ENCODE results near the gene SEC11A.

The SEC11A gene

DNA sequence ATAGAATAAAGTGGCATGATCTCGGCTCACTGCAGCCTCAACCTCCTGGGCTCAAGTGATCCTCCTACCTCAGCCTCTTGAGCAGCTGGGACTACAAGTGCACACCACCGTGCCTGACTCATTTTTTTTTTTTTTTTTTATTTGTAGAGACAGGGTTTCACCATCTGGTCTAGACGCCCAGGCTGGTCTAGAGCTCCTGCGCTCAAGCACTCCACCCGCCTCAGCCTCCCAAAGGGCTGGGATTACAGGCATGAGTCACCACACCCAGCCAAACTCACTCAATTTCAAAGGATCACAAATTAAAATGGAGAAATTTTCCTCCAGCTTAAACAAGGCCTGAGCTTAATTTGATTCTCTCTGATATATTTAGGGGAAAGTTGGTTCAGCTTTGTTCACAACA is 30.6 kb downstream of the SEC11A start:
- in situ Hi-C loops (cut with HindIII; ENCODE audit: low sequenced_read_pairs), result no loop called here

DNA sequence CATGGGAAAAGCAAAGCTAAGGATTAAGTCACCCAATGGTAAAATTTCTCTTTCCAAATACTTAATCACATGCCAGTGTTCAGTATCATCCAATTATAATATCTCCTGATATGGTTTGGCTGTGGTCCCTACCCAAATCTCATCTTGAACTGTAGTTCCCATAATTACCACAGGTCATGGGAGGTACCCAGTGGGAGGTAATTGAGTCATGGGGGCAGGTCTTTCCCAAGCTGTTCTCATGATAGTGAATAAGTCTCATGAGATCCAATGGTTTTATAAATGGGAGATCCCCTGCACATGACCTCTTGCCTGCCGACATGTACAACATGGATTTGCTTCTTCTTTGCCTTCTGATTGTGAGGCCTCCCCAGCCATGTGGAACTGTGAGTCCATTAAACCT is 31.8 kb downstream of the SEC11A start:
- in situ Hi-C loops (cut with HindIII; ENCODE audit: low sequenced_read_pairs), result no loop called here

DNA sequence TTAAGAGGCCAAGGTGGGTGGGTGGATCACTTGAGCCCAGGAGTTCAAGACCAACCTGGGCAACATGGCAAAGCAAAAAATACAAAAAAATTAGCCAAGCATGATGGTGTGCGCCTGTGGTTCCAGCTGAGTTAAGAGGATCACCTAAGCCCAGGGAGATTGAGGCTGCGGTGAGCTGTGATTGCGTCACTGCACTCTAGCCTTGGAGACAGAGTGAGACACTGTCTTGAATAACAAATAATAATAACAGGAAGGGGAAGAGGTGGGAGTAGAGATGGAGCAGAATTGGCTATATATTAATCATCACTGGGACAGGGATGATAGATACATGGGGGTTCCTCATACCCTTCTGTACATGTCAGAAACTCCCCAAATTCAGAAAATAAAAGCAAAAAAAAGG is 34.1 kb downstream of the SEC11A start:
- in situ Hi-C loops (cut with HindIII; ENCODE audit: low sequenced_read_pairs), result no loop called here

DNA sequence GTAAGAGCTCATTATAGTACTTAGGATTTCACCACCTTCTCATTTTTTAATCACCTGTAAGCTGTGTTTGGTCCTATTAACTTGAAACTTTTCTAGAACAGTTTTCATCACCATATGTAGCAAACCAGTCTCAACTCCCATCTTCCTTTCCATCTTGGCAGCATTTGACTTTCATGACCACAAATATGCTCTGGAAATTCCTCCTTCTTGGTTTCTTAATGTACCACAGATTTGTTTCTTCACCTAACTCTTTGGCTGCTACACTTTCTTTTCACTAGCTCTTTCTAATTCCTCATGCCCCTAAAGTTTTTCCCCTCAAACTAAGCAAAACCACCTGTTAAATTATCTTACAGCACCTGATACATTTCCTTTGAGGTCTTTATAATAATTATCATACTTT is 44.7 kb downstream of the SEC11A start:
- in situ Hi-C loops (cut with HindIII; ENCODE audit: low sequenced_read_pairs), result no loop called here

DNA sequence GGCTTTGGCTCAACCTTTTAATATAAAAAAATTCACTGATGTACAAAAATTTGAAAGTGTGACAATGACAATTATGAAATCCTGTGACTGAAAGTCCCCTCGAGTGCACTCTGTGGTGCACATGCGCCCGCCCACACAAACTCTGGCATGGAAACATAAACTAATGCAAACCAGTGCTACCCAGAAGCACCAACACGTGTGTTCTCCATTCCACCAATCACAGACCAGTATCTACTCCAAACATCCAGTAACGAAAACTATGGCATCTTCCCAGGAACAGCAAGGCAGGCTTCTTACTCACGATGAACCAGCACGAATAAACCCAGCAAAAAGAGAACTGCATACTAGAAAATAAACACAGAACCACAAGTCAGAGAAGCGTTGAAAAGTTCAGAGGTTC is 46.2 kb downstream of the SEC11A start:
- in situ Hi-C loops (cut with HindIII; ENCODE audit: low sequenced_read_pairs), result no loop called here

DNA sequence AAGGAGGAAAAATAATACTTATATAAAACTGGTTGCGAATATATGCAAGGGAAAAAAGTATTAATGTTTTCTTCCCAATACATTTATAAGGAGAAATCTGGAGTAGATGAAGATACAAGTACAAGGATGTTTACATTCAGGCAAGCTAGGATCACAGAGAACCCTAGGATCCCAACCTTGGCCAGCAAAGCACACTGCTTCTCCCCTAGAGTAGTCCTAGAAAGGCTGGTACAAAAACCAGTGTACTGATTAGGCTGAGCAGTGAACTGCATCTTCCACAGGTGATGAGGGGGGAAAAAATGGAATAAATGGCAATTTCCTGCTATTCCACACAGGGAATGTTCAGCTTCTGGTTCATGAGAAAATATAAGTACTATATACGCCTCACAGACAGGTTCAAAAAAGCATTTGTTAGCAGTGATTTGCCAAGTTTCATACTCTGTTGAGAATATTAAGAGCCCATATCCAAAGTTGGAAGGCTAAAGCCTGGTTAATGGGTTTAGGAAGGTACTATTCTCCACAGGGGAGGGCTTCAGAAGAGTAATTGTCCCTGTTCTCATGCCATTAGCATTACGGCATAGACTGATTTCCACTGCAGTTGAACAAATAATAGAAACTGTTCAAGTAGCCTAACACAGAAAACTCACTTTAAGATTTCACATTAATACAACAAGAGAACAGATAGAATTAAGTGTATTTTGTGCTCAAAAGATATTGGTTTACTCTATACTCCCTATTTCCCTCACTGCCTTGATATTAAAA is 47.5 kb downstream of the SEC11A start:
- in situ Hi-C loops (cut with HindIII; ENCODE audit: low sequenced_read_pairs), result no loop called here

DNA sequence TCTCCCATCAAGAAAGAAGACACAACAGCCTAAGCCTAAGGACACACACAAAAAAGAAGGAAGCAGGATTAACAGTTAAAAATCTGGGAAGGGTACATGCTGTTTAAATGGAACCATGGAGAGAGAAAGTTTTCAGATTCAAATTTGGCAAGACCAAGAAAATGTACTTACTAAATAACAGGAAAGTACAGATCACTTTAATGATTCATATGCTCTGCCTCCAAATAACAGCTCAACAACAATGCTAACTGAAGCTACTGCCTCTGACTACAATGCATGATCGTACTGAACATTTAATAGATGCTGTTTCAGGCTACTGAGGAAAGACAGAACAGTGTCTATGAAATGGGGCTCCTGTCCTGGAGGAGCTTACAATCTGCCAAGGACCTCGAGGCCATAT is 49.6 kb downstream of the SEC11A start:
- in situ Hi-C loops (cut with HindIII; ENCODE audit: low sequenced_read_pairs), result no loop called here

DNA sequence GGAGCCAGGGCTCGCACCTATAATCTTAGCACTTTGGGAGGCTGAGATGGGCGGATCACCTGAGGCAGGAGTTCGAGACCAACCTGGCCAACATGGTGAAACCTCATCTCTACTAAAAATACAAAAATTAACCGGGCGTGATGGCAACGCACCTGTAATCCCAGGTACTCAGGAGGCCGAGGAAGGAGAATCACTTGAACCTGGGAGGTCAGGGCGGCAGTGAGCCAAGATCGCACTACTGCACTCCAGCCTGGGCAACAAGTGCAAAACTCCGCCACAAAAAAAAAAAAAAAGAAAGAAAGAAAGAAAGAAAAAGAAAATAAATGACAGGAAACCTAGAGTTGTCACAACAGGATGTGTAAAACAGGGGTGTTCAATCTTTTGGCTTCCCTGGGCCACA is 54.9 kb downstream of the SEC11A start:
- in situ Hi-C loops (cut with HindIII; ENCODE audit: low sequenced_read_pairs), result no loop called here

DNA sequence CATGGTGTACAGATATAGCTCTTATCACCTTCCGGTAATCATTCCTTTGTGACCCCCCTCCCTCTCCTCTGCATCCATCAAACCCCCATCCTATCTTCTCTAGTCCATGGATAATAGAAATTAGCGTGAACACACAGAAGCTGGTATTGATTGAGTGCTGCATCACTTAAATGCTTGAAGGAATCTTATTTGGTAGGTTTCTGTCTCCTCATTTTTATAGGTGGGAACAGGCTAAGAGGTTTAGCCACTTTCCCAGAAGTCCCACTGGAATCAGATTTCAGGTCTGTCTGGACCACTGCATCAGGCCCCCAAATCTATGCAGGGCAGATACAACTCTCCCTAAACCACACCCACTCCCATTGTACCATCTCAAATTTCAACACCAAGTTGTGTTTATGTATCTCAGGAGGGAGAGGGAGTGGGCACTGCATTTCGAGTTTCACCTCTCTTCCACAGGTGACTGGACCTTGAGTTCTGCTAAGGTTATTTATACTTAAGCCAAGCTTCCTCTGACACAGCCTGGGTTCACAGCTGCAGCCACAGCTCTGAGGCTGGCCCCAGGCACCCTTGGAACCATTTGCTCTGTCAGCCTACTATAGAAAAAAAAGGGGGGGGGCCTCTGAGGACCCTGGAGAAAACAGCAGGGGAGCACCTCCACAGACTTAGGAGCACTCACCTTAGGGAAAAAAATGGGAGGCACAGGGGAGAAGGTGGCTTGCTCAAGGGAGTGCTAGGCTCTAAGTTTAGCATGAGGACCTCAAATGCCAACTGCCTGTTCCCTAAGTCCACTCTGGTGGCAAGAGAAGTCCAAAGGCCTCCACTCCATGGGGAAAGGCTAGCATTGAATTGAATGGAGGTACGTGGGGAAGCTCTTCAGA is 55.8 kb downstream of the SEC11A start:
- in situ Hi-C loops (cut with HindIII; ENCODE audit: low sequenced_read_pairs), result no loop called here

DNA sequence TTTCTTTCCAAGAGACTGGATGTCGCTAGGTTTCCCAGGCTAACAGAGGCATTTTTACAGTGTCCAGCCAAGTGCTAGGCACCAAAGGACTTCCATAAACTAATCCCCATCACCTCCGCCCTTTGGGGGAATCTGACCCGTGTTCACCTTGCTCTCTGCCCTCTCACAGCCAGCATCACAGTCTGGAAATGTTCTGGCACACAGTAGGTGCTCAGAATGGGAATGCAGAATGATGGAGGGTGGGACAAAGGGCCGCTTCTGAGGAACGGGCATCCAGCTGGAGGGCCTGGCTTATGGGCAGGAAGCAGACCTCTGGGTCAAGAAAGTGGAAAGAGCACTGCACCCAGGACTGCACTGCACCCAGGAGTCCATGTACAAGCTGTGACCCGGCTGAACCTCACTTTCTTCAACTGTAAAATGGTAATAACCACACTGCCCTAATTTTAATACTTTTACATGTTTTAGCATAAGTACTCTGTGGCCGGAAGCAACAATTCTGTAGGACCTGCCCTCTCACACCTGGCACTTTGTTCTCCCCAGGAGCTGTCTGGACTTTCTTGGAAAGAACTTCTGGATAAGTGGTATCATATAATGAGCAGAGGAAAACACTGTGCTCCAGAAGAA is 57.0 kb downstream of the SEC11A start:
- in situ Hi-C loops (cut with HindIII; ENCODE audit: low sequenced_read_pairs), result no loop called here

DNA sequence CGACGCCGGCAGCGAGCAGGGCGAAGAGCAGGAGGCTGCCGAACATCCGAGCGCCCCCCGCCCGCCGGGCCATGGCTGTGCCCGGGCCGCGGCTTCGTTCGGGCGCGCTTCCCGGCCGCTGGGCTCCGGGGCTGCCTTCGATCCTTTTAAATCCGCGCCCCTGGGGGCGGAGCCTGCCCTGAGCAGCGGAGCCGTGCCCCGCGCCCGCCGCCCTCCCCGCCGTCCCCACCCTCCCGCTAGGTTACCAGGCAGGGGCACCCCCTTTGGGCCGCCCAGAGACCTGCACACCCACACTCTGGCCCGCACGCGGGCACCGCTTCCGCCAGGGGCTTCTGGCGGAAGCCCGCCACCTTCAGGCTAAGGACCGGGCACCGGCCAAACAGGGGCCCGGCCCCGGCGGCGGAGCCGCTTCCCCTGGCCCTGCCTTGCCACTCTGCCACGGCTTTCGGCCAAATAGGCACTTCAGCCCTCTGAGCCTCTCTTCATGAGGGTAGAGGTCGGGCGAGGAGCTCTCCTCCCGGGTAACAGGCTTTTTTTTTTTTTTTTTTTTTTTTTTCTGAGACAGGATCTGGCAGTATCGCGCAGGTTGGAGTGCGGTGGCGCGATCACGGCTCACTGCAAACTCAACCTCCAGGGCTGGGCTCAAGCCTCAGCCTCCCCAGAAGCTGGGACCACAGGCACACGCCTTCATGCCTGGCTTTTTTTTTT is 57.7 kb downstream of the SEC11A start, which contains the start of gene NMB:
Gene NMB, minus strand, starts transcription at position 120 of the 708 bp plus-strand sequence. Its CDS starts 47 bp downstream, at position 73.
- in situ Hi-C loops (cut with HindIII; ENCODE audit: low sequenced_read_pairs), result no loop called here

DNA sequence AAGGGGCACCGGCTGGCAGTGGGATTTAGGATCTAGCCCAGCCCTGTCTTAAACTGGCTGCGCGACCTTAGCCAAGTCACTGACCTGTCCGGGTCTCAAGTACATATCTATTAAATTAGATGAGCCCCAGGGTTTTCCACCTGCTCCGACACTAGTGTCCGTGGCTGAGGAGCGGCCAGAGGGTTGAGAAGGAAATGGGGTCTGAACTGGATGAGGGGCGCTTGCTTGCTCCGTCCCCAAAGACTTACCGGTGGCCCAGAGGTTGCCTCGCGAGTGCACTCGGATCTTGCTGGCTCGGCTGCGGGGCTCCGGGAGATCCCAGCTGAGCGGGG is 58.2 kb downstream of the SEC11A start:
- in situ Hi-C loops (cut with HindIII; ENCODE audit: low sequenced_read_pairs), result no loop called here

DNA sequence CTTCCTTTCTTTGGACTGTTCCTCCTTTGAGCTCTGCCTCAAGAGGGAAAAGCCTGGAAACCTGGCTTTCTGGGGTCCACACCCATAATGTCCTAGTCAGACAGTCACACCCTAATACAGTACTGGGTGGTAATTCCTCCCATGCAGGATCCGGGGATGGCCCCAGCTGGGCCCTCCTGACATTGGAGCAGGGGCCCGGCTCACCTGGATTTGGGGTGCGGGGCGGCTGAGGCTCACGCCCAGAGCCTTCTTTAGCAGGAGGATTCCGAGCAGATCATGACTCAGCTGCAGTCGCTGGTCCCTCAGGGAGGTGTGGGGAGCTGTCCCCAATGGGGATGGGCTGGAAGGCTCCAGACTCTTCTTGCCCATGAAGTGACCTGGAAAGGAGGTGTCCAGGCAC is 59.0 kb downstream of the SEC11A start:
- in situ Hi-C loops (cut with HindIII; ENCODE audit: low sequenced_read_pairs), result no loop called here

DNA sequence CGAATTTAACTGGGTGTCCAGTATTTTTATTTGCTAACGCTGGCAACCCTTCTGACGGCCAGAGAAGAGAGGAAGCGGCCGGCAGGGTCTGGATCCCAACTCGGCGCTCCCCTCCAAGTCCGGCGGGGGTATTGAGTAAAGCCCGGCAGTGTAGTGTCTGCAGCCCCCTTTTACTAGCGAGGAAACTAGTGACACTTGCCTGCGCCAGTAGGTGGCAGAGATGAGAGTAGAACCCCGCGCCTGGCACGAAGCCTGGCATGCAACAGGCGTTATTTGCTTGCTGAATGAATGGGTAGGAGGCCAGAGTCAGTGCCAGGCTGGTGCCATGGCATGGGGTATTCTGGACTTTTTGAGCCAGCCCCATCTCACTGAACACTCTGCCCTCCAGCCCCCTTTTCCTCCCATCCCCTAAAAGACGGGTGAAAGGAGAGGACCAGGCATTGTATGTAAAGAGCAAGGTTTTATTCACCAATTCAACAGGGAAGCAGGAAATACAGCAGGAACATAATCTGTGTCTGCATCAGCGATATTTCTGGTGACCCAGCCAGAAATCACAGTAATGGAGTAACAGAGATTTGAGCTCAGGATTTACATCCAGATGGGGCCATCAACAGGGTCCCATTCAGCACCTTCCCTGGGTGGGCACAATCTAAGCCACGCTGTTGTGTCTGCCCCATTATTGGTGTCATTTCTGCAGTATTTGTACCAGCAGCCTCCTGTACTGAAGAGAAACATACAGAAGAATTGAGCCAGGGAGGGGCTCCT is 61.1 kb downstream of the SEC11A start:
- in situ Hi-C loops (cut with HindIII; ENCODE audit: low sequenced_read_pairs), result no loop called here

DNA sequence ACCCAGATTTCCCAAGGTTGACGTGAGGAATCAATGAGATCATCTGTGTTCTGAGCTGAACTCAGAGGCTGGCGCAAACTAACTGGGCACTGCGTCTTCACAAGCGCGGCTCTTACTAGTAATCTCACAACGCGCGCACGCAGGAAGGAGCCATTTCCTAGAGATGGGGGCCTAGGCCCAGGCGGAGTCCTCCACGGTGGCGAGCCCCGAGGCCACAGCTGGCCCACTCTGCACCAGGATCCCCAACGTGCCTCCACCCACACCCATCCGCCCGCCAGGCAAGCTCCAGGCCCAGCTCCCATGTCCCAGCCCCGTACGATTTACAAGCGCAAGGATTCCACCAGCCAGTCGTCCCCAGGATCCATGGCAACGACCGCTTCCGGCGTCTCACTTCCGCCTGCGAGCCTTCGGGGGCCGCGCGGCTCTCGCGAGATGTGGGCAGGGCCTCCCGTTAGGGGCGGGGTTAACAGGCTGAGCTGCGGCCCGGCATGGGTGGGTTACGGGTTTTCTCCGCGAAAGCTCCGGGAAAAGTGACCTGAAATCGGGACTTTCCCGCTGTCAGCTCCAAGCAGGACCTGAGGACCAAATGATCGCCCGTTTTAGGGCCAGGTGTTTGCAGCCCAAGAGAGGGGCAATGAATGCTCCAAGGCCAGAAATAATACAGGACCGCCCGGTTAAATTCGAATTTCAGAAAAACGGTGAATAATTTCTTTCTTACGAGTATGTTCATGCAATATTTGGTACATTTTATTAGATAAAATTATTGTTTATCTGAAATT is 61.8 kb downstream of the SEC11A start, which contains the start of gene WDR73:
Gene WDR73, minus strand, starts transcription at position 374 of the 779 bp plus-strand sequence. Its CDS starts 9 bp downstream, at position 365.
- in situ Hi-C loops (cut with HindIII; ENCODE audit: low sequenced_read_pairs), result no loop called here

DNA sequence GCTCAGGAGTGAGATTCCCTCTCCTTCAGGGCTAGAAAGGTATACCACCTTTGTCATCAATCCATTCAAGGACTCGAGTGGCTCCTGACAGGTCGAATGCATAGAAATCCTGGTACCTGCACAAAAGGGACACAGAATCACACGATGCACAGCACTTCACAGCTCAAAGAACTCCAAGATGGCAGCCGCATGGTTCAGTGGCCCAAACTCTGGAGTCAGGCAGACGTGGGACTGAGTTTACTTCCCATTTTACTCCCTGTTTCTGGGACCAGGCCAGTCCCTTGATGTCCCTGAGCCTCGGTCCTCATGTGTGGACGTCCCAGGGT is 62.4 kb downstream of the SEC11A start:
- in situ Hi-C loops (cut with HindIII; ENCODE audit: low sequenced_read_pairs), result no loop called here

DNA sequence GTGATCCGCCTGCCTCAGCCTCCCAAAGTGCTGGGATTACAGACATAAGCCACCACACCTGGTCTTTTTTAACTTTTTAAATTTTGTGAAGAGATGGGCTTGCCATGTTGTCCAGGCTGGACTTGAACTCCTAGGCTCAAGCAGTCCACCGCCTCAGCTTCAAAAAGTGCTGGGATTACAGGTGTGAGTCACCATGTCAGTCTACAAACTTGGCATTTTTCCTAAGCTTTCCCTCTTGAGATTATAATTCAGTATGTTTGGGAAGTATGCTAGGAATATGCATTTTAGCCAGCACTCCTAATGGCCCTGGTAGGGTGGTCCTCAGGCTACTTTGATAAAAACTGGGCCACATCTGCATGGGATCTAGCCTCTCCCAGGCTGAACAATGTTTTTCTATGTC is 66.2 kb downstream of the SEC11A start:
- in situ Hi-C loops (cut with HindIII; ENCODE audit: low sequenced_read_pairs), result no loop called here

DNA sequence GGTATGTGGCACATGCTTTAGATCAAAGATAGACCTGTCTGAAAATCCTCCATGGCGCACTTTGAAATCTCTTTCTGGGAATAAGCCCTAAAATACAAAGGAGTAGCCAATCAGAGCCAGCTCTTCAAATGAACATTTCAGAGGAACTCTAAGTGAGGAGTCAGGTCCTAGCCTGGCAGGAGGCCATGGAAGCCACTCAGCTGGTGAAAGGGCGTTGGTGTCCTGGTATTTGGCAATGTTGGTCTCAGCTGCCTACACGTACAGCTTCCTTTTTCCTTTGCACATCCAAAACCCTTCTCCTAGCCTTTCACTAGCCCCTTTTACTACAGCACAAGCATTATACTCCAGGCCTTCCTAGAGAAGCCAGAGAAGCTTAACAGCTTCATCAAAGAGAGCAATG is 67.4 kb downstream of the SEC11A start:
- in situ Hi-C loops (cut with HindIII; ENCODE audit: low sequenced_read_pairs), result no loop called here

DNA sequence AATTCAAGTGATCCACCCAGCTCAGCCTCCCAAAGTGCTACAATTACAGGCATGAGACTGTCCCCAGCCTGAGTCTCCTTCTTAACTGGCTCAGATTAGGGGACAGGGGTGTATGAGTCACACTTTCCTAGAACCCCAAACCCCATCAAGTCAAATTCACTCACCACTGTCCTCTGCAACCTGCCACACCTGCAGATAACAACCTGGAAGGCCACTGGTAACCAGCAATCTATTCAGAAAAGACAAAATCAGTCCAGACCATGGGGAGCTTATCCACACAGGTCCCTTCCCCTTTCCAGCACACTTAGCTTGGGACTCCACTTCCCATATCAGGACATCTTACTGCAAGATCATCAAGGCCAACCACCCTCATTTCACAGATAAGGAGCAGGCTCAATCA is 68.2 kb downstream of the SEC11A start:
- in situ Hi-C loops (cut with HindIII; ENCODE audit: low sequenced_read_pairs), result no loop called here

DNA sequence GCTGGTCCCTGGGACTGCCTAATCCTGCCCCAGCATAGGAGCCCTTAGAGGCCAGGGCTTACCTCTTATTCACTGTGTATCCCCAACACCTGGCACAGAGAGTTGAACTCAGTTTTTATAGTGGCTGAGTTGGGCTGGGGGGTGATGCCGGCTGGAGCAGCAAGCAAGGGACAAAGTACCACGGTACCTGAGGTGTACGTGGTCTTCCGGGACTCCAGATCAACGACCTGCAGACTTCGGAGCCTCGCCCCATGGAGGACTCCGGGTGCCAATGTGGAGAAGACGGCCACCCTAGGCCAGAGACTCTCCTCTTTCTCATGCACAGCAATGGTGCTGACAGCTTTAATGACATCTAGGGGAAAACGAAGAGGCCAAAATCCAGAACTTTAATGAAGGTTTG is 69.9 kb downstream of the SEC11A start:
- in situ Hi-C loops (cut with HindIII; ENCODE audit: low sequenced_read_pairs), result no loop called here
